Myocyte (in vitro differentiated cells): ENCODE data around the gene FBP2. TPM values are rescaled to one million over a fixed set of nuclear protein-coding genes. Genes with fewer than 3 reads are reported as not detected.
"Not testable (repeated sequence)": the region's sequence is repeated elsewhere in the genome, so short reads cannot be mapped to it uniquely, and the experiment has no call there.

Experiments
- DNase-seq: peaks from one replicate; pipeline ENCODE4 v3.0.0-alpha.2; 2012; ENCODE audit warnings: low read depth
- total RNA-seq: library from RNA; depleted of rRNA; stranded (reverse); fragments of >200 nt; gene quantifications from 2 replicates; pipeline ENCODE4 v1.2.3, GENCODE V29; 2014

FBP2 gene
- total RNA-seq, 1 donor from 2014 or later: 0.32 TPM

DNA sequence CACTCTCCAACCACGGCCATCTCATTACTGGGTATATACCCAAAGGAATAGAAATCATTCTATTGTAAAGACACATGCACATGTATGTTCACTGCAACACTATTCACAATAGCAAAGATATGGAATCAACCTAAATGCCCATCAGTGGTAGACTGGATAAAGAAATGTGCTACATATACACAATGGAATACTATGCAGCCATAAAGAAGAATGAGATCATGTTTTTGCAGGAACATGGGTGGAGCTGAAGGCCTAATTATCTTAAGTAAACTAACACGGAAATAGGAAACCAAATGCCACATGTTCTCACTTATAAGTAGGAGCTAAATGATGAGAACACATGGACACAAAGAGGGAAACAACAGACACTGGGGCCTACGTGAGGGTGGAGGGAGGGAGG lies 29.3 kb downstream of the FBP2 start:
- DNase-seq: not testable (repeated sequence)

DNA sequence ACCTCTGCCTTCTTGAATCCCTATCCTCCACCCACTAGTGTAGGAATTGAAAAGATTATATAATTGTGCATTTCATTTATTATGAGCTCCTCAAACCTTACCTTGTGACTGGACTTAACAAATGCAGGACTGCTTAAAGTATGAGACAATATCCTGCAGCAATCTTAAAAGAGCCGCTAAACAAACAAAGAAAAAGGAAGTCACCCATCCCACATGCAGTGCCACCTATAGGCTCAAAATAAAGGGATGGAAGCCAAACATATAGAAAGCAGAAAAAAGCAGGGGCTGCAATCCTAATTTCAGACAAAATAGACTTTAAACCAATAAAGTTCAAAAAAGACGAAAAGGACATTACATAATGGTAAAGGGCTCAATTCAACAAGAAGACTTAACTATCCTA lies 30.1 kb downstream of the FBP2 start:
- no peak for DNase-seq

DNA sequence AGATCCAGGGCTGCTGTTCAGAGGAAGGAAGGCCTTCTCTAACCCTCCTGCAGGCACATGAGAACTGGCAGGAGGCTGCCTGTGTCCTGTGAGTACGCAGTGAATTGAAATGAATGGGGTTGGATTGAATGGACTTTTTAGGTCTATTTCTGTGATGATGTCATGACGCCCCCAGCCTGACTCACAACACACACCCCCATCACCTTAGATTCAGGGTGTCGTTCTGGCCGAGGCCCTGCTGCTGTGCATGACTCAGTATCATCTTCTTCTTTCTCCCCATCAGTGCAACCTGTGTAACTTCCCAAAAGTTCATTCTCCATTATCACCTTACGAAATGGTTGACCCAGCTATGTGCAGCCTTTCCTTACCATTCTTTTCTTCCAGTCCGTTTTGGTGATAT lies 33.4 kb downstream of the FBP2 start:
- DNase-seq: no peak

DNA sequence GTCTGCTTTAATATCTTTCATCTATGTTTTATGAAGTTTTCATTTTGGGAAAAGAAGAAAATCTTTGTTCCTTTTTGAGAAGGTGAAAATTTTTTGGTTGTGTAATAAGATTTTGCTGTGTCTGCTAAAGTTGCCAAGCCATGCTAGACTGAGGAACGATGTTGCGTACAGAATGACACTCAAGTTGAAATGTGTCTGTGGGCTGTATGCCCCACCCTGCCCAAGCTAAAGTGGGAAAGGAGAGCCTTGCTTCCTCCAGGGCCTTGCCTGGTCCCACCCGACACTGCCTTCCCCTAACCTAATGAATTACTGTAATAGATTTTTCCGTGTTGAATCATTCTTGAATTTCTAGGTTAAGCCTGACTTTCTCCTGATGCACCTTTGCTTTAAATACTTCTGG lies 36.2 kb downstream of the FBP2 start:
- no peak for DNase-seq

DNA sequence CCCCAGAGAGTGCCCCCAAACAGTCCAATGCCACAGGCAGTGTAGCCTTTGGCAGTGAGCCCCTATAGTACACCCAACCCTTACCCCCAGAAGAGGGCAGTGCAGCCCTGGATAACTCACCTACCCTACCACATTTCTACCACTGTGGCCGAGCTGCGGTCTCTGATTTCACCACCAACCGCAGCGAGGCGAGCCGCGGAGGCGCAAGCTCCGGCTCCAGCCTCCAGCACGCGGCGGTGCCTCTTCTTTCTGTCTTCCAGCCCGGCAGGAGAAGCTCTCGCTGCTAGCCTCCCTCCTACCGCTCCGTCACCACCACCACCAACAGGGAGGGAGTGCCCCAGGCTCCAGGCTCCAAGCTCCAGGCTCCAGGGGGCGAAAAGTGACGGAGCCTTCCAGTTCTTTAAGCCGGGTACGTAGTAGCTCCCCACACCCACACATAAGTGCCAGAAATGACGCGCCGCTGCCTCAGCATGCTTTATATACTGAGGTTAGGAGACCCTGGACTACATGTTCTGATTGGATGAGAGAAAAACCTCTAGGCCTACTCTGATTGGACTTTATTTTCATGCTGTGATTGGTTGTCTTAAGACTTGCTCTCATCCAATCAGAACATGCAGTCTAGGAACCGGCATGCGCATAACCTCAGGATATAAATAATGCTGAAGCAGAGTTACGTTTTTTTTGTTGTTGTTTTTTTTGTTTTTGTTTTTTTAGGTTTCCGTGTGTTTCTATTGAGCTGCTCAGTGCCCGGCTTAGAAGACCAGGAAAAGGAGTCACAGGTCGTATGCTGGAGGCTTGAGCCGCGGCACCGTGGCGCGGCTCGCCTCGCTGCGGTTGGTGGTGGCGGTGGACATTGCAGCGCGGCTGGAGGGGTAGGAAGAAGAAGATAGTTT lies 38.9 kb downstream of the FBP2 start, which contains the start of gene PCAT7:
PCAT7 (plus strand) TSS at position 645 of the 893 bp plus-strand sequence.
- peak; percentile 5 for DNase-seq

DNA sequence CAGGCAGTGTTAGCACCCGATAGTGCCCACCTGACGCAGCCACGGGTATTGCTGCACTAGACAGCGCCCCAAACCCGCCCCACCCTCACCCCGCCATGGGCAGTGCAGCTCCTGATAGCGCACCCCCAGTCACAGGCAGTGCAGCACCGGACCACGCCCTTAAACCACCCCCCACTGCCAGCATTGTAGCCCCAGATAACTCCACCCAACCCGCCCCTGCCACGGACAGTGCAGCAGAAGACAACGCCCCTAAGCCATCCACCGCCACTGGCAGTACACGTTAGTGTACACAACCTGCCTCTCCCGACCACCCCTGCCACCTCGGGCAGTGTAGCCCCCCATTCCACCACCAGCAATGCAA lies 39.6 kb downstream of the FBP2 start:
- DNase-seq: no peak

DNA sequence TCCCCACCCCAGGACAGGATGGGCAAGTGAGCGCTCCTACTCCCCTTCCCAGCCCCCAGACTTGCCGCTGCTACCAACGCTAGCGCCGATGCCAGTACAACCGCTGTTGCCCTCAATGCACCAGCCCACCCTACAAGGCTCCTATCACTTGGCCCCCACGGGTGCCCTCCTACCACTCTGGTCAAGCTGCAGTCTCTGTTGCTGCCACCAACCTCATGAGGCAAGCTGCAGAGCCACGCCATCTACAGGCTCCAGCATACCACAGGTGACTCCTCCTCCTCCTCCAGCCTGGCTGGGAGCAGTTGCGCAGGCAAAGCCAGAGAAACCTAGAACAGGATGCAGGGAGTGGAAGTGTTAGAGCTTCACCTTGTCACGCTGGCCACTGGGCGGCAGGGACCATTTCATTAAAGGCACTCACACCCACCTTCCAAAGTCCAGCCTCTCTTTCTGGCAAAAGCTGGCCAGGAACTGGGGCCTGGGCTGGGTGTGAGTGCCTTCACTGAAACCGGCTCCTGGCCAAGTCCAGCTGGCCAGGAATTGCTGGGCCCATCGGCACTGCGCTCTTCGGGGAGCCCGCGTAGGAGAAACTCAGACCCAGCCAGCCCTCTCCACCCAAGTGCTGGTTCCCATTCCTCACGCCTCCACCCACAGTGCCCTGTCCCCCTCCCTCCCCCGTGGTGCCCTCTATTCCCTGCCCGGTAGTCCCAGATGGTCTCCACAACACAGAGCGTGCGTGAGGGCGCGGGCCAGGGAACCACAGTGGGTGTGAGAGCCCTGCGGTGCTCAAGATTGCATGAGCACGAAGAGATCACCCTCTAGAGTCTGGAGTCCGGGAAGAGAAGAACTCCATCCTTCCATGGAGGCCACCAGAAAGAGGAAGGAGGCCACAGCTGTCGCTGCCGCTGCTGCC lies 40.3 kb downstream of the FBP2 start:
- DNase-seq: no peak

DNA sequence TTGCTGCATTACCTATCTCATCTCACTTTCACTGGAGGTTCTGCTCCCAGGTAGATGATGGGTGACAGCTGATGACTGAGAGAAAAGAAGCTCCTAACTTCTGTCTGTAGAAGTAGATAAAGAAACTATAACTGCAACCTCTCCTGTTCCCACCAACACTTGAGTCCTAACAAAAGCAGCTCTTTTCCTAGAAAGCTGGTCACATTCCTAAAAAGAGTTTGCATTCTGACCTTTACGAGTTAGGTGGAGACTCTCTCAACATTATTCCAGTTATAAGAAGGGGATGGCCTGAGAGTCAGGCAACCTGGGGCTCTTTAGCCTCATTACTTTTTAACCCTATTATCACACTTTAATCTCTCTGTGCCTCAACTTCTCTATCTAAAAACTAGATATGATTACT lies 47.7 kb downstream of the FBP2 start:
- no peak for DNase-seq

DNA sequence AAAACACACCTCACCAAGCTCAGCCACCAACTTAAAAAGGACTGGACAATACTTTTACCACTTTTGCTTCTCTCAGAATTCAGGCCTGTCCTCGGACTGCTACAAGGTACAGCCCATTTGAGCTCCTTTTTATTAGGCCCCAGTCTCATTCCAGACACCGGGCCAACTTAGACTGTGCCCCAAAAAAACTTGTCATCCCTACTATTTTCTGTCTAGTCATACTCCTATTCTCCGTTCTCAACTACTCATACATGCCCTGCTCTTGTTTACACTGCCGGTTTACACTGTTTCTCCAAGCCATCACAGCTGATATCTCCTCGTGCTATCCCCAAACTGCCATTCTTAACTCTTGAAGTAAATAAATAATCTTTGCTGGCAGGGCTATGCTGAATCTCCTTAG lies 49.3 kb downstream of the FBP2 start:
- DNase-seq: not testable (repeated sequence)

DNA sequence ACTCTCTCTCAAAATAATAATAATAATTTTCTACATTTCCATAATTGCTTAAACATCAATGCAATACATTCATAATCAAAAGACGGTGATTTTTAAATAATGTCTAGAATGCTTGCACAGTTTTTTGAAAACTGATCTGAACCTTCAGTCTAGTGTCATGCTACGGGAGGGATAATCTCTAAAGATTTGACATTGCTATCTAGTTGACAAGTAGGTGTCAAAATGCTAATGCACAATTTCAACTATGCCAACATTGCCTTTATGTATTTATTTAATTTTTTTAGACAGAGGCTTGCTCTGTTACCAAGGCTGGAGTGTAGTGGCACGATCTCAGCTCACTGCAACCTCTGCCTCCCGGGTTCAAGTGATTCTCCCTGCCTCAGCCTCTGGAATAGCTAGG lies 54.7 kb downstream of the FBP2 start:
- no peak for DNase-seq

DNA sequence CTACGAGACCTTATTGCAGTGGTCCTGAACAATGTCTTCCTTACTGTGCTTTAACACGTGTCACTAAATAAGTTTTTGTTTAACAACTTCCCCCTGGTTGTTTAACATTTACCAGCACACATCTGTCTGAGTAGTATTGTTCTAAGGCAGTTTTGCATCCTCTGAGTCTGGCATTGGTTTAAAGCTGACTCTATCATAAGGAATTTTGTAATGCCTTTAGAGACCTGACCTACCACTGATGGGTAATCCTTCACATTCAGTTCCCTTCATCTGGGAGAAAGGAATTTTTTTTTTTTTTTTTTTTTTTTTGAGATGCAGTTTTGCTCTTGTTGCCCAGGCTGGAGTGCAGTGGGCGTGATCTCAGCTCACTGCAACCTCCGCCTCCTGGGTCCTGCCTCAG lies 58.7 kb downstream of the FBP2 start:
- no peak for DNase-seq

DNA sequence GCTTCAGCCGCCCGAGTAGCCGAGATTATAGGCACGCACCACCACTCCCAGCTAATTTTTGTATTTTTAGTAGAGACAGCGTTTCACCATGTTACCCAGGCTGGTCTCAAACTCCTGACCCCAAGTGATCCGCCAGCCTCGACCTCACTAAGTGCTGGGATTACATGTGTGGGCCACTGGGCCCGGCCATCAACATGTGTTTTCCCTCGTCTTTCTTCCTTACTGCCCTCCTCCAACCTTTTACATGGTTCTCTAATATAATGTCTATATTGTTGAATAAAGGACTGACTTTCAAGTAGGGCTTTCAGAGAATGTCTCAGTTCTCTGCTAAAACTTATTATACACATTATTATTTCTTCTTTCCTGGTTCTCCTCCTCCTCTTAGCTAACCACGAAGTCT lies 60.0 kb downstream of the FBP2 start:
- DNase-seq: no peak

DNA sequence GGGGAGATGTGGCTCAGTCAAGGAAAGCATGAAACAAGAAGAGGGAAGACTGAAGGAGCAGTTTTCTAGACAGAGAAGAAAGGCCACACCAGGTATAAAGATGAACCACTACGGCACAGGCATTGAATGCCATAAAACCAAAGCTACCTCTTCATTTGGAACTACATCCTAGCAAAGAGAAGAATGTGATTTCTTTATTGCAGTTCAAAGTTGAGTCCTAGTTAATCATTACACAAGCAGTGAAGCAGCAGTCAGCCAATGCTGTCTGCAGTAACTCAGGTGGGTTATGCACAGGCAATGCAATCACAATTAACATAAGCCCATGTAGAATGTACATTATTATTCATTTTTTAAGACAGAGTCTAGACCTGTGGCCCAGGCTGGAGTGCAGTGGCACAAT lies 60.5 kb downstream of the FBP2 start:
- DNase-seq: no peak

DNA sequence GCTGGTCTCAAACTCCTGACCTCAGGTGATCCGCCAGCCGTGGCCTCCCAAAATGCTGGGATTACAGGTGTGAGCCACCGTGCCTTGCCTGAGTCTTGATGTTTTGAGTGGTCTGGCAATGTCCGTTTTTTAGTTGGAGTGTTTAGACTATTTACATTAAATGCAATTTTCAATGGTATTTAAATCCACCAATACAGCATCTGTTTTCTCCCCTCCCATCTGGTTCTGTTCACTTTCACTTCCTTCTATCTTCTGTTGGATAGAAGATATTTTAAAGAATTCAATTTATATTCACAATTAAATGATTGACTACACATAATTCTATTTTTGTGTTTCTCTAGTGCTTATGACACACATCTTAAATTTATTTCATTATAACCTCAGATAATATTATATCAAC lies 64.7 kb downstream of the FBP2 start:
- no peak for DNase-seq

DNA sequence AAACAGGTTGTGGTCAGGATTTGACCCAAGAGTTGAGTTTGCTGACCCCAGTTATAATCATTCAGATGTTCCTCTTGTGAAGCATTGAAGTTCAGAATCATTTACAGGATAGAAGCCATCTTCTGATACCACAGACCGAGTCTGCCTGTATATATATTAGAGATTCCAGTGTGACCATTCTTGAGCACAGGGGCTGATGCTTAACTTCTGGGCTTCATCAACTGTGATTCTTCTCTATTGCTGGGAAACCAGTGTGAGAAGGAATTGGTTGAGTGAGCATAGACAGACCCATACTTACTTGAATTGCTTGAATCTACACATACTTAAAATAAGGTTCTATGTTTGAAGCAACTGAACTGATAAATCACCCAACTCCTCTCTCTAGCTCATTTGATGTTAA lies 66.7 kb downstream of the FBP2 start:
- no peak for DNase-seq

DNA sequence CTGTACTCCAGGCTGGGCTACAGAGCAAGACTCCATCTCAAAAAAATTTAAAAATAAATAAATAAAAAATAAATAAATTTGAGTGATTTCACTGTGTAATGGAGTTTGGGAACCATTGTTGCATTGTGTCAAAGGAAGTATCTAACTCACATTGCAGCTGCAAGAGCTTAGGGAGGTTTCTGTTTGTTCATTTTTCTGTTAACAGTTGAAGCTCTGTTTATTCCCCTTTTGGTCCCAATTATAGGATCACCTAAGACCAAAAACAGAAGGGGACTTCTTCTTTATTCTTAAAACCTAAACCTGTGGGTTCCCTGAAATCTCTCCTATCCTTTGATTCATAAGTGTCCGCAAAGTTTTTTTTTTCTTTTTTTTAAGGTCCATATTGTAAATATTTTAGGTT lies 67.4 kb downstream of the FBP2 start:
- DNase-seq: no peak

DNA sequence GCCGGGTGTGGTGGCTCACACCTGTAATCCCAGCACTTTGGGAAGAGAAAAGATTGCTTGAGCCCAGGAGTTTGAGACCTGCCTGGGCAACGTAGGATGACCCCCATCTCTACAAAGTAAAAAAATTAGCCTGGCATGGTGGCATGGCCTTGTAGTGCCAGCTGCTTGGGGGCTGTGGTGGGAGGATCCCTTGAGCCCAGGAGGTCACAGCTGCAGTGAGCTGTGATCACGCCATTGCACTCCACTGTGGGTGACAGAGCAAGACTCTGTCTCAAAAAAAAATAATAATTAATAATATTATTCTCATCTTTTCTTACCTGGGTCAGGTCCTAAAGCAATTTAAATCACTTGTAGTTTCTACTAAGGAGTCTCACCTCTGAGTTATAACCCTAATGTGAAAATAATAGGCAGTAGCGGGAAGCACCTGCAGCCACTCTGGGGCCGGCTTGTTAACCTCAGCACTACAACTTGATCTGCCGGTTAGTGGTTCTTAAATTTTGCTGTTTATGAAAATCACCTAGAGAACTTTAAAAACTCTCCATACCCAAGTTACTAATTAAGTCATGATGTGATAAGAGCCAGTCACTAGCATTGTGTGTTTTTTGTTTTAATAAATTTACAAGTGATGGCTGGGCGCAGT lies 68.1 kb downstream of the FBP2 start:
- no peak for DNase-seq

DNA sequence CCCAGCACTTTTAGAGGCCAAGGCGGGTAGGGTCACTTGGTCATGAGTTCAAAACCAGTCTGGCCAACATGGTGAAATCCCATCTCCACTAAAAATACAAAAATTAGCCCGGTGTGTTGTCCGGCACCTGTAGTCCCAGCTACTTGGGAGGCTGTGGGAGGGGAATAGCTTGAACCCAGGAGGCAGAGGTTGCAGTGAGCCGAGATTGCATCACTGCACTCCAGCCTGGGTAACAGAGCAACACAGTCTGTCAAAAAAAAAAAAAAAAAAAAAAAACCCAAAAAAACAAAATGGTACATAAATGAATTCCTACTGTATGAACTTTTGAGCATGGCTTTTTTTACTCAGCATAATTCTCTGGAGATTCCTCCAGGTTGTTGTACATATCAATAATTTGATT lies 76.4 kb downstream of the FBP2 start:
- no peak for DNase-seq

DNA sequence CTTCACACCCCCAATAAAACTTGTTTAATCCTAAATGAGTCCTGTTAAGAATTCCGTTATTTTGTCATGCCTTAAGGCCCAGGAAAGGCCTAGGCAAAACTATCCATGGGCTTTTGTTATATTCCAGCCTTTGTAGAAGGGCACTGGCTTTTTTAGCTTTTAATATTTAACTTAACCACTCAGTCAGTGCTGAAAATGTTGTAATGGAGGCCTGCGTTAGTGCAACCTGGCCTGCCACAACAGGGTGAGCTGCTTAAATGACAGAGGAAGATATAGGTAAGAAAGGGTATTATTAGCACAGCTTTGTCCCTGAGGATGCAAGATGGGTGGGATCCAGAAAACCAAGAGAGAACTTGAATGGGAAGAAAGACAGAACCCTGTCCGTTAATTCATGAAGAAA lies 78.9 kb downstream of the FBP2 start:
- DNase-seq: no peak

DNA sequence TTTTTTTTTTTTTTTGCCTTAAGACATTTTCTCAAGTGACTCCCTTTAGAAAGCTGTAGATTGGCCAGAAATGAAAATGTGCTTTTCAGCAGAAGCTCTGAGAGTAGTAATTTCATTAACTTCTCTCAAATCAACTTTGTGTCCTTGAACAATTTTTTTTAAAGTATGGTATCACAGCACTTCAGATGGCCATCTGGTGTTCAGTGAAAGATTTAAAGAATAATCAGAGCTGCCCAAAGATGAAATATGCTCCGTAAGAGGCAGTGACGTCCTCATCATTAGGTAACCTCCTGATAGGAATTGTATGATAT lies 81.7 kb downstream of the FBP2 start:
- DNase-seq: no peak

DNA sequence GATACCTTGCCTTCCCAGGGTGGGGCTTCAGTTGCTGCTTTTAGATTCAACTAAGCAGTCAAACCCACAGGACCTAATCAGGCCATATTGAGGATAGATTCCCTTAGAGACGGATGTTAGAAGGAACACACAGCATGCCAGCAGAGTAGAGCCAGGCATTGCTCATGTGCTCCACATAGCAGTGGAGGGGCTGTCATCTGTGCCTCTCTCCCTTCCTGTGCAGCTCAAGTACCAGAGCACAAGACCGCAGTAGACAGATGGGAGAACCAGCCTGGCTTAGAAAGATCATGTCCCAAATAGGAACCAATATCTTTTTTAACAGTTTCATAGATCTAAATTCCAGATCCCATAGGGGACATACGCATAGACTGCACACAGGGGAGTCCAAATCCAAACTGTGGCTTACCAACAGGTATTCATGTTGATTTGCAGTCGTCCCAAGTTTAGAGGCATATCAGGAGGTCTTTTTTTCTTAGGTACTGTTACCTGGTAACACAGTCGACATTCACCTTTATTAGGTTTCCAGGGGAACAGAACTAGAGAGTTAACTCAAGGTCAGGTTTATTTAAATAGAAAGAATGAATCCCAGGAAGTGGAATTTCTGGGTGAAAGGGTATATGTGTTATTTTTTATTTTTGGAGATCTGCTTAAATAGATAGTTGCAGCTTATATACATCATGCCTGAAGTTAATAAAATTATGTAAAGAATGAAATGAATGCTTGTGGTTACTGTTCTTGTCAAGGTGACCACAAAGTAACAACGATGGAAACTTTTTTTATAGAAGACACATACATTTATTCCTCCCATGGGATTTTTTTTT lies 82.3 kb downstream of the FBP2 start:
- peak; percentile 3 for DNase-seq
